CD8-positive, alpha-beta memory T cell (primary cell): ENCODE results near the gene TPP2. TPM values are rescaled to one million over a fixed set of nuclear protein-coding genes. Genes with fewer than 3 reads are reported as not detected.

ENCODE experiments used
- CTCF ChIA-PET: fragments of 350-600 bp; sonication (Branson Sonifier 250); formaldehyde crosslinking; loops from one replicate; lab custom pipeline; 2021; ENCODE audit warnings: antibody characterized with exemption; lab: Charles Lee
- POLR2A ChIA-PET: fragments of 350-600 bp; sonication (Branson Sonifier 250); formaldehyde crosslinking; loops from one replicate; lab custom pipeline; 2021; ENCODE audit warnings: antibody characterized with exemption; lab: Charles Lee
- DNase-seq, 5 donors: peaks; one replicate each; pipeline versions ENCODE4 v3.0.0 to v3.0.0-alpha.2; 2020 to 2022; ENCODE audit warnings: mixed read lengths in 1 of 5
- H3K27ac ChIP-seq: one replicate; pipeline ENCODE4 v1.7.0; 2013; ENCODE audit warnings: low read depth, mild to moderate bottlenecking, low read length, moderate library complexity
- H3K27me3 ChIP-seq: 2 replicates; pipeline ENCODE4 v1.7.0; 2013; ENCODE audit warnings: low read length, mild to moderate bottlenecking; ENCODE audit not compliant: insufficient read depth, poor library complexity, severe bottlenecking
- H3K36me3 ChIP-seq: 2 replicates; pipeline ENCODE4 v1.7.0; 2013; ENCODE audit warnings: mild to moderate bottlenecking, low read length, moderate library complexity; ENCODE audit not compliant: insufficient read depth
- H3K4me1 ChIP-seq: 2 replicates; pipeline ENCODE4 v1.7.0; 2013; ENCODE audit warnings: mild to moderate bottlenecking, low read length, moderate library complexity; ENCODE audit not compliant: insufficient read depth
- H3K4me3 ChIP-seq: 2 replicates; pipeline ENCODE4 v1.7.0; 2013; ENCODE audit warnings: mild to moderate bottlenecking, low read length
- H3K9me3 ChIP-seq: 2 replicates; pipeline ENCODE4 v1.7.0; 2013; ENCODE audit warnings: mild to moderate bottlenecking, low read length
- H3K27ac Mint-ChIP-seq, 8 donors: one replicate each; pipeline ENCODE4 v1.8.0; 2020 to 2021; ENCODE audit warnings: mixed read lengths in 8 of 8, mild to moderate bottlenecking in 6 of 8, inconsistent platforms in 3 of 8, moderate library complexity in 3 of 8
- H3K27me3 Mint-ChIP-seq, 2 donors: one replicate each; pipeline ENCODE4 v1.8.0; 2020 to 2021; ENCODE audit warnings: mixed read lengths in 2 of 2, mild to moderate bottlenecking in 1 of 2, moderate library complexity in 1 of 2
- H3K36me3 Mint-ChIP-seq, 3 donors: one replicate each; pipeline ENCODE4 v1.8.0; 2020 to 2021; ENCODE audit warnings: mixed read lengths in 3 of 3, inconsistent platforms in 1 of 3, mild to moderate bottlenecking in 1 of 3
- H3K4me1 Mint-ChIP-seq, 3 donors: one replicate each; pipeline ENCODE4 v1.8.0; 2020 to 2021; ENCODE audit warnings: mixed read lengths in 3 of 3, inconsistent platforms in 1 of 3, mild to moderate bottlenecking in 1 of 3
- H3K4me3 Mint-ChIP-seq, 7 donors: one replicate each; pipeline ENCODE4 v1.8.0; 2020 to 2021; ENCODE audit warnings: mixed read lengths in 7 of 7, mild to moderate bottlenecking in 6 of 7, moderate library complexity in 4 of 7, inconsistent platforms in 2 of 7
- H3K9me3 Mint-ChIP-seq, 5 donors: one replicate each; pipeline ENCODE4 v1.8.0; 2020 to 2022; ENCODE audit warnings: mixed read lengths in 5 of 5, mild to moderate bottlenecking in 3 of 5, moderate library complexity in 2 of 5, inconsistent platforms in 1 of 5
- polyA plus RNA-seq: library from polyadenylated mRNA; unstranded; fragments of 300-500 nt; fragmentation: Illumina TruSeq; gene quantifications from one replicate; pipeline ENCODE4 v1.2.3, GENCODE V29; 2021
- total RNA-seq, 2 experiments: library from RNA; stranded (reverse); gene quantifications; one replicate each; pipeline ENCODE4 v1.2.3, GENCODE V29; 2021

Gene TPP2
- total and polyA plus RNA-seq, 3 experiments from 2014 or later = 63.5 to 77.7 (median 74.0) TPM

- Histone ChIP-seq H3K27me3 (no peaks in the 10 kb centered on the region), H3K4me1 (peaks cover 3% of the 10 kb centered on the region), H3K27ac (no peak overlapping the region), H3K9me3 (no peaks in the 10 kb centered on the region), H3K36me3 (peaks cover 30% of the 10 kb centered on the region), H3K4me3 (no peak overlapping the region)
- CTCF ChIA-PET = interaction anchor here (1.5 kb wide), 1 partner anchor 17 kb away, joined by 3 read pairs; no protein-coding TSS in a partner anchor
- H3K9me3 Mint-ChIP-seq = no peaks in the 10 kb centered on the region
- peak overlapping the region in 1 of 8 donors; percentile 57 for H3K27ac Mint-ChIP-seq
- DNase-seq = no peak
- no peaks in the 10 kb centered on the region for H3K27me3 Mint-ChIP-seq
- H3K4me3 Mint-ChIP-seq = no peak overlapping the region
- H3K4me1 Mint-ChIP-seq = peaks cover 56 to 76% (median 70%) of the 10 kb centered on the region in 3 donors
- H3K36me3 Mint-ChIP-seq = peaks cover 7 to 82% (median 20%) of the 10 kb centered on the region in 3 donors
- POLR2A ChIA-PET = interaction anchor here (0.7 kb wide), 1 partner anchor 236 kb away, joined by 3 read pairs; no protein-coding TSS in a partner anchor
These were observed 13.6 kb downstream of the TPP2 start for GRCh38 chr13:102610296-102610895.

- no peaks in the 10 kb centered on the region for H3K9me3 Mint-ChIP-seq
- ChIA-PET CTCF (interaction anchor here (2.0 kb wide), 1 partner anchor 26 kb away, joined by 6 read pairs; no protein-coding TSS in a partner anchor), POLR2A (interaction anchor here (1.0 kb wide), 1 partner anchor 21 kb away, joined by 3 read pairs; the partner anchor contains the start of gene TPP2)
- Histone ChIP-seq H3K27me3 (no peaks in the 10 kb centered on the region), H3K9me3 (no peaks in the 10 kb centered on the region), H3K27ac (no peak overlapping the region), H3K36me3 (peaks cover 49% of the 10 kb centered on the region), H3K4me3 (no peak overlapping the region), H3K4me1 (no peaks in the 10 kb centered on the region)
- H3K36me3 Mint-ChIP-seq = peaks cover 0 to 85% (median 23%) of the 10 kb centered on the region in 3 donors
- no peak overlapping the region for H3K4me3 Mint-ChIP-seq
- peaks cover 23 to 38% (median 27%) of the 10 kb centered on the region in 3 donors for H3K4me1 Mint-ChIP-seq
- no peak for DNase-seq
- H3K27me3 Mint-ChIP-seq = no peaks in the 10 kb centered on the region
- peak overlapping the region in 2 of 8 donors; percentile 9 to 10 for H3K27ac Mint-ChIP-seq
These were observed 21.0 kb downstream of the TPP2 start for GRCh38 chr13:102617697-102618350.

DNA sequence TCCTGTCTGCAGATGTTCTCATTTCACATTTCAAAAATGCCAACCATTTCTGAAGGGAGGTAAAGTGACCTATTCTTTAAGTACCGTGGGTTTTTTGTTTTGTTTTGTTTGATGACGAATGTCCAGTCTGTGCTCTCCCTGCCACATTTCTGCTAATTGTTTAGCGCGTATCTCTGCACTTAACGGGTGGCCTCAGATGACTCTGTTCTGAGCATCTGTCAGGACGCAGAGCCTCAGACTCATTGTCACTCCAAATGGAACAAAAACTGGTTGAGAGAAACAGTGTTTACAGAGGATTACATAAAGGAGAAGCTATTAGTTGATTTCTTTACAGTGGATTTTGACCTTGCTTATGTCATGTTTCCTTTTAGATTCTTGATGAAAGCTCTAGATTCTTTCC lies 23.7 kb downstream of the TPP2 start:
- Mint-ChIP-seq H3K27me3 (no peaks in the 10 kb centered on the region), H3K9me3 (no peaks in the 10 kb centered on the region), H3K27ac (peak overlapping the region in 2 of 8 donors; percentile 65 to 78), H3K36me3 (peaks cover 0 to 83% (median 20%) of the 10 kb centered on the region in 3 donors), H3K4me3 (no peak overlapping the region), H3K4me1 (peaks cover 10 to 22% (median 13%) of the 10 kb centered on the region in 3 donors)
- H3K27ac ChIP-seq = no peak overlapping the region
- no peaks in the 10 kb centered on the region for H3K4me1 ChIP-seq
- no peaks in the 10 kb centered on the region for H3K27me3 ChIP-seq
- POLR2A ChIA-PET = interaction anchor here (0.6 kb wide), 1 partner anchor 67 kb away, joined by 3 read pairs; no protein-coding TSS in a partner anchor
- CTCF ChIA-PET = interaction anchor here (1.1 kb wide), 1 partner anchor 15 kb away, joined by 3 read pairs; no protein-coding TSS in a partner anchor
- H3K4me3 ChIP-seq = no peak overlapping the region
- no peak for DNase-seq
- H3K9me3 ChIP-seq = no peaks in the 10 kb centered on the region
- H3K36me3 ChIP-seq = peaks cover 57% of the 10 kb centered on the region

- ChIA-PET CTCF (interaction anchor here (1.1 to 1.5 kb wide), 2 partner anchors 16 to 22 kb away, joined by 3 to 4 read pairs; no protein-coding TSS in a partner anchor), POLR2A (interaction anchor here (0.6 to 1.0 kb wide), 2 partner anchors 12 to 30 kb away, joined by 3 to 5 read pairs; partner anchors contain the start of gene TPP2)
- Histone ChIP-seq H3K4me3 (no peak overlapping the region), H3K36me3 (peaks cover 62% of the 10 kb centered on the region), H3K9me3 (no peaks in the 10 kb centered on the region), H3K4me1 (no peaks in the 10 kb centered on the region), H3K27me3 (no peaks in the 10 kb centered on the region), H3K27ac (no peak overlapping the region)
- no peak overlapping the region for H3K27ac Mint-ChIP-seq
- no peaks in the 10 kb centered on the region for H3K27me3 Mint-ChIP-seq
- H3K36me3 Mint-ChIP-seq = peaks cover 0 to 82% (median 26%) of the 10 kb centered on the region in 3 donors
- DNase-seq = no peak
- H3K4me3 Mint-ChIP-seq = no peak overlapping the region
- H3K9me3 Mint-ChIP-seq = no peaks in the 10 kb centered on the region
- H3K4me1 Mint-ChIP-seq = peaks cover 0 to 9% (median 8%) of the 10 kb centered on the region in 3 donors
These were observed 30.1 kb downstream of the TPP2 start for GRCh38 chr13:102626928-102627327.

- CTCF ChIA-PET = interaction anchor here (1.1 kb wide), 1 partner anchor 37 kb away, joined by 3 read pairs; no protein-coding TSS in a partner anchor
- POLR2A ChIA-PET = no interaction called here
- Histone ChIP-seq H3K27me3 (no peaks in the 10 kb centered on the region), H3K27ac (no peak overlapping the region), H3K9me3 (no peaks in the 10 kb centered on the region), H3K4me3 (no peak overlapping the region), H3K36me3 (peaks cover 62% of the 10 kb centered on the region), H3K4me1 (no peaks in the 10 kb centered on the region)
- H3K9me3 Mint-ChIP-seq = no peaks in the 10 kb centered on the region
- peaks cover 0 to 9% (median 8%) of the 10 kb centered on the region in 3 donors for H3K4me1 Mint-ChIP-seq
- no peaks in the 10 kb centered on the region for H3K27me3 Mint-ChIP-seq
- H3K27ac Mint-ChIP-seq = peak overlapping the region in 2 of 8 donors; percentile 3 to 12
- H3K4me3 Mint-ChIP-seq = no peak overlapping the region
- DNase-seq = no peak
- peaks cover 0 to 83% (median 22%) of the 10 kb centered on the region in 3 donors for H3K36me3 Mint-ChIP-seq
These were observed 31.8 kb downstream of the TPP2 start for GRCh38 chr13:102628559-102628958.

DNA sequence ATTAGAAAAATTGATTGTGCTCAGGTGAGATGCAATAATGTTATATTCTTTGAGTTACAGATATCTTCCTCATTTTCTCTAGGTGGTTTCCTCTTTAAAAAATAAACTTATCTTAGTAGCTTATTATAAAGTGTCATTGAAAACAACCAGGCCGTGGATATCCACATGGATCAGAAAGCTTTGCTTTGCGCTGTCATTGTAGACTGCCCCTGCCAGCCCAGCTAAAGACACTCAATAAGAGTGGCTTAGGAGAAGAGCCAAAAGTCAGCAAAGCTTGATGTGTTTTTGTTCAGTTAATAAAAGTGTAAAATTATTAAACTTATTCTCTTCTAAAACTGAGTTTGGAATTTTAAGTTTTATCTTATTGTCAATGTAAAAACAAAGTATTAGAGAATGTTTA lies 34.4 kb downstream of the TPP2 start:
- ChIA-PET POLR2A (interaction anchor here (1.2 kb wide), 1 partner anchor 35 kb away, joined by 4 read pairs; the partner anchor contains the start of gene TPP2), CTCF (interaction anchor here (0.7 kb wide), 1 partner anchor 39 kb away, joined by 4 read pairs; no protein-coding TSS in a partner anchor)
- no peak overlapping the region for H3K27ac ChIP-seq

DNA sequence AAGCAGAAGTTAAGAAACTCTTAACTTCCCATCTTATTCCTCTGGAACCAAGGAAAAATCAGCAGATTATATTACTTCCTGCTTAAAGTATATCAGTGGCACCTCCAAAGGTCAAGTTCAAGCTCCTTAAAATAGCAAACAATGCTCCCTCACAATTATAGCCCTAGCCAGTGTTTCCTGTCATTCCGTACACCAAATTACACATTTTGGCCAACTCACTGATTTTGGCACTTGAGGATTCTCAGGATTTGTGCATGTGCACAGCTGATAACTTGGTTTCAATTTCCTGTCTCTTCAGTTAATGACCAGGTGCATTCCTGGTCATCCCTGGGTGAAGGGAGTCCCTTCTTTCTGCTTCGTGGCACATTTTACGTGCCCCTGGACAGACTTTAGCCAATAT lies 42.0 kb downstream of the TPP2 start:
- peaks cover 57% of the 10 kb centered on the region for H3K36me3 ChIP-seq
- no peaks in the 10 kb centered on the region for H3K4me1 ChIP-seq
- H3K27me3 Mint-ChIP-seq = no peaks in the 10 kb centered on the region
- no peak overlapping the region for H3K4me3 ChIP-seq
- H3K27ac Mint-ChIP-seq = peak overlapping the region in 3 of 8 donors; percentile 8 to 27 (median 25)
- POLR2A ChIA-PET = interaction anchor here (0.7 kb wide), 1 partner anchor 12 kb away, joined by 3 read pairs; no protein-coding TSS in a partner anchor
- peaks cover 5 to 93% (median 23%) of the 10 kb centered on the region in 3 donors for H3K36me3 Mint-ChIP-seq
- no peak overlapping the region for H3K27ac ChIP-seq
- no peaks in the 10 kb centered on the region for H3K9me3 Mint-ChIP-seq
- H3K9me3 ChIP-seq = no peaks in the 10 kb centered on the region
- H3K4me3 Mint-ChIP-seq = no peak overlapping the region
- H3K4me1 Mint-ChIP-seq = peaks cover 0 to 2% (median 2%) of the 10 kb centered on the region in 3 donors
- CTCF ChIA-PET = interaction anchor here (1.3 kb wide), 1 partner anchor 58 kb away, joined by 4 read pairs; no protein-coding TSS in a partner anchor
- no peaks in the 10 kb centered on the region for H3K27me3 ChIP-seq
- DNase-seq = no peak

More for the DNA sequence above, 34.4 kb downstream of the TPP2 start:
- no peaks in the 10 kb centered on the region for H3K27me3 Mint-ChIP-seq
- no peaks in the 10 kb centered on the region for H3K27me3 ChIP-seq
- no peaks in the 10 kb centered on the region for H3K9me3 ChIP-seq
- no peak for DNase-seq
- no peak overlapping the region for H3K4me3 Mint-ChIP-seq
- peak overlapping the region in 1 of 8 donors; percentile 16 for H3K27ac Mint-ChIP-seq
- peaks cover 77% of the 10 kb centered on the region for H3K36me3 ChIP-seq
- H3K4me1 ChIP-seq = no peaks in the 10 kb centered on the region
- H3K9me3 Mint-ChIP-seq = no peaks in the 10 kb centered on the region
- H3K4me3 ChIP-seq = no peak overlapping the region
- H3K36me3 Mint-ChIP-seq = peaks cover 0 to 92% (median 23%) of the 10 kb centered on the region in 3 donors
- peaks cover 0 to 6% (median under 1%) of the 10 kb centered on the region in 3 donors for H3K4me1 Mint-ChIP-seq
